GM18519 (cell line): ENCODE data around the gene MORN3.
"Not testable (repeated sequence)": the region's sequence is repeated elsewhere in the genome, so short reads cannot be mapped to it uniquely, and the experiment has no call there.

Experiments used
- ATAC-seq: cut with Tn5 transposase; IDR thresholded peaks from one replicate; pipeline ENCODE4 v1.9.1; 2021; ENCODE audit warnings: mild to moderate bottlenecking, moderate library complexity; ENCODE audit not compliant: unreplicated experiment, low FRiP score

MORN3 gene

GRCh38 chr12:121648458-121649028, 20.9 kb downstream of the MORN3 start:
- no peak for ATAC-seq

GRCh38 chr12:121641343-121641630, 28.2 kb downstream of the MORN3 start:
- ATAC-seq = no peak

GRCh38 chr12:121638298-121639202, 30.9 kb downstream of the MORN3 start:
- ATAC-seq = no peak

- ATAC-seq = no peak
Measured at GRCh38 chr12:121637231-121637914, 32.1 kb downstream of the MORN3 start.

GRCh38 chr12:121634836-121635235, 34.6 kb downstream of the MORN3 start:
- no peak for ATAC-seq

- not testable (repeated sequence) for ATAC-seq
Measured at GRCh38 chr12:121633833-121634196, 35.6 kb downstream of the MORN3 start.

GRCh38 chr12:121632069-121632970, 37.1 kb downstream of the MORN3 start:
- no peak for ATAC-seq

- ATAC-seq = no peak
Measured at GRCh38 chr12:121630791-121631355, 38.6 kb downstream of the MORN3 start.

- no peak for ATAC-seq
Measured at GRCh38 chr12:121628536-121628935, 40.9 kb downstream of the MORN3 start.

- no peak for ATAC-seq
Measured at GRCh38 chr12:121628037-121628436, 41.4 kb downstream of the MORN3 start.

- peak; percentile 26 for ATAC-seq
Measured at GRCh38 chr12:121626853-121627640, 42.4 kb downstream of the MORN3 start.

GRCh38 chr12:121626087-121626852, 43.2 kb downstream of the MORN3 start, which contains the start of gene ORAI1:
Gene ORAI1 (plus strand): TSS chr12:121626530.
- ATAC-seq = peak; percentile 53

GRCh38 chr12:121620333-121620891, 49.0 kb downstream of the MORN3 start:
- ATAC-seq = no peak

- ATAC-seq = no peak
Measured at GRCh38 chr12:121618659-121619233, 50.7 kb downstream of the MORN3 start.

GRCh38 chr12:121614872-121615467, 54.5 kb downstream of the MORN3 start:
- ATAC-seq = no peak

- ATAC-seq = no peak
Measured at GRCh38 chr12:121613462-121613861, 56.0 kb downstream of the MORN3 start.

- ATAC-seq = no peak
Measured at GRCh38 chr12:121611306-121611705, 58.1 kb downstream of the MORN3 start.
